CD4-positive, CD25-positive, alpha-beta regulatory T cell (primary cell): Measurements from ENCODE around the gene THSD7B. TPM values are rescaled to one million over a fixed set of nuclear protein-coding genes. Genes with fewer than 3 reads are reported as not detected.

Experiments used
- ATAC-seq, 2 donors: fragments of 150-1000 bp; cut with Tn5 transposase; one replicate each; pipeline ENCODE4 v1.10.0; 2021; ENCODE audit warnings: low read depth in 2 of 2, moderate number of reproducible peaks in 2 of 2, moderate library complexity in 1 of 2
- DNase-seq, 3 donors: peaks; one replicate each; pipeline versions ENCODE4 v3.0.0 to v3.0.0-alpha.2; 2012 to 2022; ENCODE audit warnings: mixed read lengths in 1 of 3
- H3K27ac ChIP-seq: one replicate; pipeline ENCODE4 v1.7.0; 2013; ENCODE audit warnings: mild to moderate bottlenecking, low read length; ENCODE audit not compliant: insufficient read depth, poor library complexity, severe bottlenecking
- H3K27me3 ChIP-seq: one replicate; pipeline ENCODE4 v1.7.0; 2013; ENCODE audit warnings: low read length; ENCODE audit not compliant: control insufficient read depth, insufficient read depth
- H3K36me3 ChIP-seq: one replicate; pipeline ENCODE4 v1.7.0; 2013; ENCODE audit warnings: mild to moderate bottlenecking, low read length, moderate library complexity; ENCODE audit not compliant: control insufficient read depth, insufficient read depth
- H3K4me1 ChIP-seq: 2 replicates; pipeline ENCODE4 v1.7.0; 2013; ENCODE audit warnings: mild to moderate bottlenecking, low read length; ENCODE audit not compliant: insufficient read depth, control insufficient read depth, poor library complexity, severe bottlenecking
- H3K4me3 ChIP-seq: one replicate; pipeline ENCODE4 v1.7.0; 2013; ENCODE audit warnings: low read depth, mild to moderate bottlenecking, low read length, moderate library complexity
- H3K9me3 ChIP-seq, 2 experiments: 1 replicate in 1 of 2; 2 replicates in 1 of 2; pipeline ENCODE4 v1.7.0; 2013; ENCODE audit warnings: low read length in 2 of 2, mild to moderate bottlenecking in 1 of 2, moderate library complexity in 1 of 2; ENCODE audit not compliant: control insufficient read depth in 2 of 2
- H3K27ac Mint-ChIP-seq, 3 donors: one replicate each; pipeline ENCODE4 v1.8.0; 2020 to 2022; ENCODE audit warnings: mild to moderate bottlenecking in 3 of 3, mixed read lengths in 3 of 3, moderate library complexity in 2 of 3
- H3K27me3 Mint-ChIP-seq: one replicate; pipeline ENCODE4 v1.8.0; 2022; ENCODE audit warnings: mild to moderate bottlenecking, mixed read lengths
- H3K36me3 Mint-ChIP-seq: one replicate; pipeline ENCODE4 v1.8.0; 2020; ENCODE audit warnings: mixed read lengths
- H3K4me1 Mint-ChIP-seq, 4 donors: one replicate each; pipeline ENCODE4 v1.8.0; 2020 to 2022; ENCODE audit warnings: mixed read lengths in 4 of 4, mild to moderate bottlenecking in 1 of 4
- H3K4me3 Mint-ChIP-seq, 4 donors: one replicate each; pipeline ENCODE4 v1.8.0; 2020 to 2022; ENCODE audit warnings: mild to moderate bottlenecking in 4 of 4, mixed read lengths in 4 of 4, moderate library complexity in 3 of 4
- H3K9me3 Mint-ChIP-seq, 7 donors: one replicate each; pipeline ENCODE4 v1.8.0; 2020 to 2022; ENCODE audit warnings: mixed read lengths in 7 of 7, mild to moderate bottlenecking in 3 of 7, moderate library complexity in 2 of 7
- polyA plus RNA-seq, 4 donors: library from polyadenylated mRNA; unstranded; fragments of 300-500 nt; fragmentation: Illumina TruSeq; gene quantifications; one replicate each; pipeline ENCODE4 v1.2.3, GENCODE V29; 2021
- total RNA-seq: library from RNA; stranded (reverse); gene quantifications from one replicate; pipeline ENCODE4 v1.2.3, GENCODE V29; 2022

The THSD7B gene
- total and polyA plus RNA-seq, 5 donors from 2014 or later, result not detected

DNA sequence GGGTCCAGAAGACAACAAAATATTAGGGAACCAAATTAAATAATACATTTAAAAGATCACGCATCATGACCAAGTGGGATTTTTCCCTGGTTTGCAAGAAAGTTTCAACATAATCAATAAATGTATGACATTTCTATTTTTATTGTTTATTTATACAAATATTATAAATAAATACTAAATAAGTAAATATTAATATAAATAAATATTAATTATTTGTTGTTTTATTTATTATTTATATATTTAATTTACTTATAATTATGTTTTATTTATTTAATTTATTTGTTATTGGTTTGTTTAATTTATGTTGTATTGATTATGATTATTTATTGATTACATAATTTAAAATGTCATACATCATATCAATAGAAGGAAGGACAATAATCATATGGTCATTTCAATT is 956.4 kb downstream of the THSD7B start:
- DNase-seq, result no peak
- Histone ChIP-seq H3K4me3 (no peak overlapping the region), H3K4me1 (no peaks in the 10 kb centered on the region), H3K36me3 (no peaks in the 10 kb centered on the region), H3K27ac (no peak overlapping the region), H3K9me3 (peaks cover 0 to 1% of the 10 kb centered on the region in 2 experiments), H3K27me3 (no peaks in the 10 kb centered on the region)
- Mint-ChIP-seq H3K36me3 (no peaks in the 10 kb centered on the region), H3K27me3 (no peaks in the 10 kb centered on the region), H3K9me3 (peaks cover 0 to 21% (median 2%) of the 10 kb centered on the region in 7 donors), H3K4me1 (no peaks in the 10 kb centered on the region), H3K4me3 (no peak overlapping the region), H3K27ac (no peak overlapping the region)
- no peak for ATAC-seq

DNA sequence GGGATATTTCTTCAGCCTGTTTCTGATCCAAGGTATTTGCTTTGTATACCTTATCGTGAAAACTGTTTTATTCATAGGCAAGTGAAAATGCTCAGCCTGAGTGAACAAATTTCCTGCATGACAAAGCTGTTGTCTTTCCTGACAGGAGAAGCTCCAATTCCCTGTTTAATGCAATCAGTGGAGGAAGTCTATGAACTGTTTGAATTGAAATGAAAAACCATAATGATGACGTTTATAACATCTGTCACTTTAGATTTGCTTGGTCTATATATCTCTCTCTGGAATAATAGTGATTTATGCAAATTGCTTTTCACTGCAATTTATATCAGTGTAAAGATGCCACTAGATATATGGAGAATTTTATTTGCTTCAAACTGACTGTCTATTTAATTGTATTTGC is 959.6 kb downstream of the THSD7B start:
- H3K36me3 ChIP-seq, result no peaks in the 10 kb centered on the region
- no peaks in the 10 kb centered on the region for H3K27me3 ChIP-seq
- peaks cover 0 to 1% of the 10 kb centered on the region in 2 experiments for H3K9me3 ChIP-seq
- no peak overlapping the region for H3K27ac Mint-ChIP-seq
- DNase-seq, result no peak
- no peak for ATAC-seq
- no peaks in the 10 kb centered on the region for H3K4me1 ChIP-seq
- no peak overlapping the region for H3K4me3 Mint-ChIP-seq
- H3K36me3 Mint-ChIP-seq, result no peaks in the 10 kb centered on the region
- H3K27me3 Mint-ChIP-seq, result no peaks in the 10 kb centered on the region
- no peak overlapping the region for H3K27ac ChIP-seq
- no peak overlapping the region for H3K4me3 ChIP-seq
- peaks cover 0 to 15% (median 1%) of the 10 kb centered on the region in 7 donors for H3K9me3 Mint-ChIP-seq
- H3K4me1 Mint-ChIP-seq, result no peaks in the 10 kb centered on the region
